Renal cortex interstitium (tissue), 11 donors: ENCODE data around the gene EFCAB11. TPM values are rescaled to one million over a fixed set of nuclear protein-coding genes. Genes with fewer than 3 reads are reported as not detected.

ENCODE experiments used
- DNase-seq, 11 donors: peaks; one replicate each; pipeline ENCODE4 v3.0.0-alpha.2; 2013; ENCODE audit warnings: low read depth in 9 of 11, low spot score in 4 of 11; ENCODE audit errors: extremely low read depth in 1 of 11
- polyA plus RNA-seq, 3 donors: library from polyadenylated mRNA; unstranded; fragments of 120-200 nt; gene quantifications; one replicate each; pipeline ENCODE4 v1.2.1, GENCODE V29; 2013; ENCODE audit not compliant: insufficient read length in 3 of 3

The EFCAB11 gene
- polyA plus RNA-seq, 3 donors, result 17.3 to 21.7 (median 19.9) TPM

DNA sequence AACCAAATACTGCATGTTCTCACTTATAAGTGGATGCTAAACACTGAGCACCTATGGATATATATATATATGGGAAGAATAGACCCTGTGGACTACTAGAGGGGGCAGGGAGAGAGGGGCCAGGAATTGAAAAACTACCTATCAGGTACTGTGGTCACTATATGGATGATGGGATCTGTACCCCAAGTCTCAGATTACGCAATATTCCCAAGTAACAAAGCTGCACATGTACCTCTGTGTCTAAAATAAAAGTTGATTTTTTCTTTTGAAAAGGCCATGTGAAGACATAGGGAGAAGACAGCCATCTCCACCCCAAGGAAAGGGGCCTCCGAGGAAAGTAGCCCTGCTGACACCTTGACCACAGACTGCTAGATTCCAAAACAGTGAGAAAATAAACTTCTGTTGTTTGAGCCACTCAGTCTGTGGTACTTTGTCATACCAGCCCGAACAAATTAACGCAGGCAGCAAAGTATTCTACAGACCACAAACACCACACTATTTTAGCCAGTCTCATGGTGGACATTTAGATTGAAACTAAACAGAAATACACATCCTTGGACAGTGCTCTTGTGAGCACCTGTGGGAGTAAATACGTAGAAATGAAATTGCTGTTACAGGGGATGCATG is 197.1 kb downstream of the EFCAB11 start:
- DNase-seq, result no peak

DNA sequence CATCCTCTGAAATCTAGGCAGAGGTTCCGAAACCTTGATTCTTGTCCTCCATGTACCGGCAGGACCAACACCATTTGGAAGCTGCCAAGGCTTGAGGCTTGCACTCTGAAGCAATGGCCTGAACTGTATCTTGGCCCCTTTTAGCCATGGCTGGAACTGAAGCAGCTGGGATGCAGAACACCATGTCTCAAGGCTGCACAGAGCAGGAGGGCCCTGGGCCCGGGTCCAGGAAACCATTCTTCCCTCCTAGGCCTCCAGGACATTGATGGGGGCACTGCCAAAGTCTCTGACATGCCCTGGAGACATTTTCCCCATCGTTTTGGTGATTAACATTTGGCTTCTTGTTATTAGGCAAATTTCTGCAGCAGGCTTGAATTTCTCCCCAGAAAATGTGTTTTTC is 198.7 kb downstream of the EFCAB11 start:
- DNase-seq, result no peak

DNA sequence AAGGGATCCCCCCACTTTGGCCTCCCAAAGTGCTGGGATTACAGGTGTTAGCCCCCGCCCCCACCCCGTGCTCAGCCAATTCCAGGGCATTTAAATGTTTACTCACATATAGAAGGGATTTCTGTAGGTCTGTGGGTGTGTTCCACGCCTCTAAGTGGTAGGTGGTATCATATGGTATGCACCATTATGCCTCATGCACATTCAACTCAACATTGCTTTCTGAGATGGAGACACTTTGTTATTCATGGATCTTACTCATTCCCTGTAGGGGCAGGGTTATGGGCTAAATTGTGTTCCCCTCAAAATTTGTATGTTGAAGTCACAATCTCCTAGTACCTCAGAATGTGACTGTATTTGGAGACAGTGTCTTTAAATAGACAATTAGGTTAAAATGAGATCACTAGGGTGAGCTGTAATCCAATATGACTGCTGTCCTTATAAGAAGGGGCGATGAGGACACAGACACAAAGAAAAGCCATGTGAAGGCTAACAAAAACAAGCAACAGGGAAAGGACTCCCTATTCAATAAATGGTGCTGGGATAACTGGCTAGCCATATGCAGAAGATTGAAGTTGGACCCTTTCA is 200.6 kb downstream of the EFCAB11 start:
- DNase-seq, result no peak

DNA sequence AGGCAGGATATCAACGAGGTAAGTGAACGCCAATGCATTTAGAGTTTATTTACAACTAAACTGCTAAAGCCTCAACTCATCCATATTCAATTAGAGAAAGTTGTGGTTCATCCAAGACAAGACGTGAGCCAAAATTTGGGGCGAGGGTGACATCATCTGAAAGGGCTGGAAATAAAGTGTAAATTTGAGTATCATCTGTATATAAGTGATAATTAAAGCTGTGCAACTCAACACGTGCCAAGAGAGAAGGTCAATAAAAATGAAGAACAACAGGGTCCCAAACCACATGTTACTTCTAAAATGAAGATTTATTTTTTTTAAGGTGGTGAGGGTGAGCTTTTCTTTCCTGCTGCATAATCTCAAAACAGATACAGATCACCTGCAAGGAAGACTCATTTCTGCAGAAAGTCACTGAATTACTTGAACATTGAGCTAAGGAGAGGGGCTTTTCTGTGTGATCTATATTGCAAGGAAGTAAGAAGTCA is 203.6 kb downstream of the EFCAB11 start:
- no peak for DNase-seq

DNA sequence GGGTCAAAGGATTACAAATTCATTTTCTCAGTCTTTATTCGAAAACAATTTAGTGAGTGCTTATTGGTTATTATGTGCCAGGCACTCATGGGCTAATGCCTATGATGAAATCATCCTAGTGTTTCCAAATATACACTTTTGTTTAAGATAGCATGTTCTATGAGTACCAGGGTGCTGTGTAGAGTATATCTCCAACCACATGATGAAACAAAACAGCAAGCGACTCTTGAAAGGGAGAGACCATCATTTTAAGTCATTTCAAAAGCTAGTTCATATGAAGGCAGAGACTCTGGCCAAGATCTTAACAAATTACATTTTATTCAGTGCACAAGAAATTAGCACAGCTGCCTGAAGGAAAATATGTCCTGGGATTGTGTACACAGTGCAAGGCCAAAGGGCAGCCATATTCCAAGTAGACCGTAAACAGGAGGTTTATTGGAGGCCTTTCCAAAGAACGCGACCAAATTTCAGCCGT is 204.2 kb downstream of the EFCAB11 start:
- DNase-seq, result no peak

DNA sequence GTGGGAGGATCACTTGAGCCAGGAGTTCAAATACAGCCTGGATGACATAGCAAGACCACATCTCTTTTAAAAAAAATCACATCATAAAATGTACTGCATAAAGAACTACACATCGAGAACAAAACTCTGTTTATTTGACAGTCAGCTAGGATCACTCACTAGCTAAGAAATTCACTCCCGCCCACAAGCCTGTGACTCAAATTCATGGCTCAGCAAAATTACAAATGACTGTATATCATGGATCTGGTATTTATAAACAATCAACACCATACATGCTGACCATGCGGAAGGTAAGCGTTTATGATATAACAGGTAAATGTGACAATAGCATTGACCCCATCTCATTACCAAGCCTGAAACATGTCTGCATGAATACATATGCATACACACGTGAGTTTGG is 206.5 kb downstream of the EFCAB11 start:
- no peak for DNase-seq

DNA sequence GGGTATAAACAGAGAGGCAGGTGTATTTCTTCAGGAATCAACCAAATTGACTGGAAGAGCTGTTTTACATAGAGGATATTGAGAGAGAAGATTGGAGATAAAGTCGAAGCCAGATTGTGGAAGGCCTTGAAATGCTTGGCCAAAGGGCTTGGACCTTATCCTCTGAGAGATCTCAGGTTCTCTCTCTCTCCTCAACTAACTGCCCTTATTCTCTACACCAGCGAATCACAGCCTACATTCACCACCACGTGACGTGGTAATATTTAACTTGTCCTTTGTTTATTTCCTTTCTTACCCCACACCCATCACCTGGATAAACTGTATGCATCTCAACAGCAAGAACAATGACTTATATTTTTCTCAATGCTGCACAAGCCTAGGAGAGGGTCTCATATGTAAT is 207.4 kb downstream of the EFCAB11 start:
- DNase-seq, result no peak

DNA sequence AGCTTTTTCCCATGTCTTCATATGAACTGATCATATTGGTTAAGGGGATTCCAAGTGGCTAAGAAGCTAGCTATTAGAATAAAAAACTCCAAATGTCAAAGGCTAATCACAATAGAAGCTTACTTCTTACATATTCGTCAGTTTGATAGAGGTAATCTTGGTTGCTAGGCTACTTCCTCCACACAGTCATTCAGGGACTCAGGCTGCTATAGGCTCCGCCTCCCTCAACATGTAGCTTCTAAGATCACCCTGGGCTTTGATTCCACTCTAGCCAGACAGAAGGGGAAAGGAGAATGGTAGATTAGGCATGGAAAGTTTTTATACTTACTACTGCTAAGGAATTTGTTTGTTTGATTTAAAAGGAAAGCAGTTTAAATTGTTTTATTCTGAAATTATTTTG is 207.9 kb downstream of the EFCAB11 start:
- no peak for DNase-seq

DNA sequence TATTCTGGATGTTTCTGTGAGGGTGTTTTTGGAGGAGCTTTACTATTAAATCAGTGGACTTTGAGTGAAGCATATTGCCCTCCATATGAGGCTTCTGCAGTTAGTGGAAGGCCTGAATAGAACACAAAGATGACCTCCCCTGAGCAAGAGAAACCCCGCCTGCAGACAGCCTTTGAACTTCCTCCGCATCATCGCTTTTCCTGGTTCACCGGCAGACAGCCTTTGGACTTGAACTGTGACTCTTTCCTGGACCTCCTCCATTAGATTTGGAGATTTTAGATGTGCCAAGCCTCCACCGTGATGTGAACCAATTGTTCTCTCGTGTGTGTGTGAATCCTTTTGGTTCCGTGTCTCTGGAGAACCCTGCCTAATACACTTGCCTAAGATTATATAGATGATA is 208.4 kb downstream of the EFCAB11 start:
- no peak for DNase-seq

Other genes with a start within 250 kb of the EFCAB11 start
- gene TDP1, start 1.2 kb upstream of the EFCAB11 start, polyA plus RNA-seq, result 10 to 100 TPM; 25.5 to 27.8 (median 26.7) TPM
- under 1 TPM; 0.15 to 0.23 (median 0.17) TPM for gene KCNK13, start 107.3 kb upstream of the EFCAB11 start, polyA plus RNA-seq